Subcutaneous adipose tissue (tissue), 4 donors: Measurements from ENCODE around the gene SCYL1. TPM values are rescaled to one million over a fixed set of nuclear protein-coding genes. Genes with fewer than 3 reads are reported as not detected.

ENCODE experiments used
- total RNA-seq, 4 donors: library from RNA; depleted of rRNA; stranded (reverse); fragments of >200 nt; gene quantifications; one replicate each; pipeline ENCODE4 v1.1.0, GENCODE V29; 2016
- TF ChIP-seq, protein P1 (sequence below): fragments of 450-650 bp; IDR thresholded peaks from one replicate; pipeline ENCODE4 v1.5.1; 2016; ENCODE audit warnings: low read depth, mild to moderate bottlenecking, control low read depth, antibody characterized with exemption, moderate library complexity

SCYL1 gene
- total RNA-seq, 4 donors from 2014 or later: 63.1 to 85.3 (median 67.0) TPM

DNA sequence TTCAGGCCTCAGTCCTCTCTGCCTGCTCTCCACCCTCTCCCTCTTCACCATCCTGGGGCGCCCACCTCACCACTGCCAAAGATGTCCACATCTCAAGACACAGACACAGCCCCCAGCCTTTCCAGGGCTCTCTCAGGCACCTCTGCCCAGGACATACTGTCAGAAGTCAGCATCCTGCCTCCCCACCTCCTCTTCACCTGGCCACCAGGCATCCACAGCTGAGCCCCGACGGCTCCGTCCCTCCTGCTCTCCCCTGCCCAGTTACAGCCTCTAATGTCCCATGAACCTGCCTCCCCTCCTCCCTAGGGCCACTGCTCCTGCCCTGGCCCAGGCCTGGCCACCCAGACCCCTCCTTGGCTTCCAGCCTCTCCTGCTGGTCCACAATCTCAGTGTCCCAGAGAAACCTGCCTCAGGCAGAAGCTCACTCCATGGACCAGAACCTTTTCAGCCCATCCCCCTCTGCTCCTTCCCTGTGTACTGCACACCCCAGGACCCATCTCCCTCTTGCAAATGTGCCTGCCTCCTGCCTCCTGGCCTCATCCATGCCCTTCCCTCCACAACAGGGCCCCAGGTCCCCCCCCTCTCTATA, 30.1 kb downstream of the SCYL1 start:
- TF ChIP-seq, protein P1, sequence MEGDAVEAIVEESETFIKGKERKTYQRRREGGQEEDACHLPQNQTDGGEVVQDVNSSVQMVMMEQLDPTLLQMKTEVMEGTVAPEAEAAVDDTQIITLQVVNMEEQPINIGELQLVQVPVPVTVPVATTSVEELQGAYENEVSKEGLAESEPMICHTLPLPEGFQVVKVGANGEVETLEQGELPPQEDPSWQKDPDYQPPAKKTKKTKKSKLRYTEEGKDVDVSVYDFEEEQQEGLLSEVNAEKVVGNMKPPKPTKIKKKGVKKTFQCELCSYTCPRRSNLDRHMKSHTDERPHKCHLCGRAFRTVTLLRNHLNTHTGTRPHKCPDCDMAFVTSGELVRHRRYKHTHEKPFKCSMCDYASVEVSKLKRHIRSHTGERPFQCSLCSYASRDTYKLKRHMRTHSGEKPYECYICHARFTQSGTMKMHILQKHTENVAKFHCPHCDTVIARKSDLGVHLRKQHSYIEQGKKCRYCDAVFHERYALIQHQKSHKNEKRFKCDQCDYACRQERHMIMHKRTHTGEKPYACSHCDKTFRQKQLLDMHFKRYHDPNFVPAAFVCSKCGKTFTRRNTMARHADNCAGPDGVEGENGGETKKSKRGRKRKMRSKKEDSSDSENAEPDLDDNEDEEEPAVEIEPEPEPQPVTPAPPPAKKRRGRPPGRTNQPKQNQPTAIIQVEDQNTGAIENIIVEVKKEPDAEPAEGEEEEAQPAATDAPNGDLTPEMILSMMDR: no peak

DNA sequence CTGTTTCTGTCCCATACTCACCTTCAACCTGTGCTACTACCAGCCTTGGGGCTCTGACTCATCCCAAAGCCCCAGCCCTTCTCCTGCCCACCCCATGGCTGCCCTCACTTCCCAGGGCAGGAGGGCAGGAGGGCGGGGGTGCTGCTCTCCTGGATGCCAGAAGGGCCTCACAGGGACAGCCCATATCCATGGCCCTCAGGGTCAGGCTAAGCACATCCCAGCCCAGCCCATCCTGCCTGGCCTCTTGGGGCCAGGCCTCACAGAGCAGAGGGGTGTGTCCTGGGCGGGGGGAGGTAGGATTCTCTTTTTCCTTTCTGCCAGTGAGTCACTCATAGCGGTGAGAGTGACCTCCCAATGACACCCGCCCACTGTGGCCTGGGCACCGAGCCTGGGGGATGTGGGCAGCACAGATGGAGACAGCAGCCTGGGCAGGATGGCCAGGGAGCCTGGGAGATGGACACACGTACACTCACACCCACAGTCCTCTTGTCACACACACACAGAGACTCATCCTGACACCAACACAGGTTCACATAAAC, 30.9 kb downstream of the SCYL1 start:
- TF ChIP-seq, protein P1: no peak

DNA sequence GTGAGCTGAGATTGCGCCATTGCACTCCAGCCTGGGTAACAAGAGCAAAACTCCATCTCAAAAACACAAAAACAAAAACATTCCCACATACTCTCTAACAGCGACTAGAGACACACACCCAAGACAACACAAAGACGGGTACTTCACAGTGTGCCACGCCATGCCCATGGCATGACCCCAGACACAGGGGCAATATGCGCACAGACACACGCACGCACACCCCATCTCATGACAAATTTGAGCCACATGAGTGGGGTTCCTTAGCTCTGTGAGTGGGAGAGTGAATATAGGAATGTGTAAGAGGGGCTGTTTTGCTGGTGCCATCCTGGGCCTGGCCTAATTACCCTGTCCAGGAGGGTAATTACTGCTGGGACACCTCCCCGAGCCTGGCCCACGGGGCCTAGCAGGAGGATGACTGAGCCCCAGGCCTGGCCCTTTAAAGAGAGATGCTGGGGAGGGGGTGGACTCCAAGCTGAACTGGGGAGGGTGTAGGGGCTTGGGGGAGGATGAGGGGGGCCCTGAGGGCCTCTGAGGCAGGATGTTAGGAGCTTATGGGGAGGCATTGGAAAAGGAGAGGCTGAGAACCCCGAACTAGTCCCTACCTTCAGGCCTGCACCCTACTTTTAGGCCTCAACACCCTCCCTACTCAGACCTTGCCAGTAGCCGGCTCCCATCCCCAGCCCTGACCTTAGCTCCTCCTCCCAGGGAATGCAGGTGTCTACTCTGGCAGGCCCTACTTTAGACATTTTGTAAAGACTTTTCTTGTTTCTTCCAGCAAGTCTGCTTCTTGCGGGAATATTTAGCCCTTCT, 31.8 kb downstream of the SCYL1 start:
- TF ChIP-seq, protein P1: no peak

DNA sequence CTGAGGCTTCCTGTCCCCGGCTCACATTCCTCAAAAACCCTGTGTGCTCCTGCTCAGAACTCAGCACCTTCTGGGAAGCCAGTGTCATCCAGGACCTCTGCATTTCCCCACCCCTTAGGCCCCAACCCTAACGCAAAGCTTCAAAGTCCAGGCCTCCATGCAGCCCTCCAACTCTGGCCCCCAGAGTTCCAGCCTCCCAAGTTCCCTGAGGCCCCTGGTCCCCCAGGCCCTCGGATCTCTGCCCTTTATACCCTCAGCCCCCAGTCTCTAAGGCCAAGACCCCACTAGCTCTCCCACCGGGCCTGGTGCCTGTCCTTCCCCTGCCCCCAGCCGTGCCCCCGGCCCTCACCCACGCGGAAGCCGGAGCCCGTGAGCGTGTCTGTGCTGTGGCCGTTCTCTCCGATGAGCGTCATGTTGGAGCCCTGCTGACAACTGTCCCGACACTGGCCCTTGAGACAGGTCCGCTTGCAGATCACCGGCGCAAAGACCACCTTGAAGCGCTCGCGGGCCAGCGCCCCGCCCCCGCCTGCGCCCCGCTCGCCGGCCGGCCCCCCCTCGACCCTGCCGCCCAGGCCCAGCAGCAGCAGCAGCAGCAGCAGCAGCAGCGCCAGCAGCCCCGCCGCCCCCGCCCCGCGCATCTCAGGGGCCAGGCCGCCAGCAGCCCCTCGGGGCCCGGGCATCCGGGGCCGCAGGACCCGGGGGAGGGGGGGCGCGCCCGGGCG, 32.6 kb downstream of the SCYL1 start:
- TF ChIP-seq, protein P1: no peak

- TF ChIP-seq, protein P1: no peak
Measured at GRCh38 chr11:65558002-65558929, 33.4 kb downstream of the SCYL1 start, which contains the start of gene LTBP3. Gene LTBP3, minus strand, starts transcription at chr11:65558359. Its CDS starts 400 bp downstream, at chr11:65557959.

GRCh38 chr11:65558930-65559509, 34.1 kb downstream of the SCYL1 start:
- TF ChIP-seq, protein P1: no peak
